PC-9 (cell line): ENCODE measurements around the gene MLC1. TPM values are rescaled to one million over a fixed set of nuclear protein-coding genes. Genes with fewer than 3 reads are reported as not detected.

ENCODE experiments used
- BruUV-seq: library from RNA; stranded (reverse); fragments of 400-500 nt; replicated peaks from 2 replicates; lab custom pipeline; 2021; lab: Mats Ljungman, UMichigan
- CTCF ChIA-PET: fragments of 300-600 bp; sonication (Branson Sonifier 250); formaldehyde crosslinking; loops from one replicate; lab custom pipeline; 2022; ENCODE audit warnings: antibody characterized with exemption; lab: Charles Lee
- POLR2A ChIA-PET: fragments of 300-600 bp; sonication (Branson Sonifier 250); formaldehyde crosslinking; loops from one replicate; lab custom pipeline; 2022; ENCODE audit warnings: antibody characterized with exemption; ENCODE audit not compliant: unreplicated experiment; lab: Charles Lee
- DNase-seq, 2 experiments: peaks; one replicate each; pipeline versions ENCODE4 v3.0.0 to v3.0.0-alpha.2; 2015 to 2022; ENCODE audit warnings: mixed read lengths in 1 of 2
- H2AFZ ChIP-seq: fragments of 200-600 bp; sonication (generic); 2 replicates; pipeline ENCODE4 v1.8.1; 2017; ENCODE audit warnings: antibody characterized with exemption
- H3F3A ChIP-seq: fragments of 200-600 bp; sonication (generic); 2 replicates; pipeline ENCODE4 v1.8.1; 2017; ENCODE audit warnings: antibody characterized with exemption, mild to moderate bottlenecking, low read depth; ENCODE audit not compliant: insufficient read depth
- H3K27ac ChIP-seq: fragments of 200-600 bp; sonication (generic); 2 replicates; pipeline ENCODE4 v1.6.1; 2016; ENCODE audit warnings: mixed run types
- H3K27me3 ChIP-seq: fragments of 200-600 bp; sonication (generic); 2 replicates; pipeline ENCODE4 v1.6.1; 2016; ENCODE audit warnings: low read depth, mixed run types; ENCODE audit not compliant: insufficient read depth
- H3K36me3 ChIP-seq: fragments of 200-600 bp; sonication (generic); 2 replicates; pipeline ENCODE4 v1.6.1; 2016; ENCODE audit warnings: low read depth, mixed run types
- H3K4me1 ChIP-seq: fragments of 200-600 bp; sonication (generic); replicated peaks from 2 replicates; pipeline ENCODE4 v1.6.1; 2016; ENCODE audit warnings: mixed run types; ENCODE audit not compliant: insufficient read depth
- H3K4me2 ChIP-seq: fragments of 200-600 bp; sonication (generic); 2 replicates; pipeline ENCODE4 v1.6.1; 2017; ENCODE audit warnings: mixed run types
- H3K4me3 ChIP-seq: fragments of 200-600 bp; sonication (generic); 2 replicates; pipeline ENCODE4 v1.6.1; 2016; ENCODE audit warnings: mixed run types
- H3K79me2 ChIP-seq: fragments of 200-600 bp; sonication (generic); 2 replicates; pipeline ENCODE4 v1.6.1; 2017; ENCODE audit warnings: low read depth, mixed run types
- H3K9me2 ChIP-seq: fragments of 200-600 bp; sonication (generic); 2 replicates; pipeline ENCODE4 v1.8.1; 2017; ENCODE audit warnings: mild to moderate bottlenecking; ENCODE audit not compliant: insufficient read depth
- H3K9me3 ChIP-seq: fragments of 200-600 bp; sonication (generic); 2 replicates; pipeline ENCODE4 v1.8.1; 2016; ENCODE audit warnings: low read depth; ENCODE audit not compliant: insufficient read depth
- H4K20me1 ChIP-seq: fragments of 200-600 bp; sonication (generic); 2 replicates; pipeline ENCODE4 v1.8.1; 2017; ENCODE audit not compliant: insufficient read depth
- CTCF ChIP-seq: fragments of 200-600 bp; sonication (generic); conservative IDR thresholded peaks from 2 replicates; pipeline ENCODE4 v1.6.1; 2017; ENCODE audit warnings: mixed run types, antibody characterized with exemption, mild to moderate bottlenecking, moderate library complexity
- EZH2 ChIP-seq: fragments of 200-600 bp; sonication (generic); IDR thresholded peaks from 2 replicates; pipeline ENCODE4 v1.8.0; 2017; ENCODE audit warnings: antibody characterized with exemption, low read depth
- intact Hi-C: fragments of 100-400 bp; cut with micrococcal nuclease; formaldehyde crosslinking; loops from one replicate; pipeline ENCODE4 v1.10.0; 2022; ENCODE audit not compliant: unreplicated experiment
- total RNA-seq: library from RNA; stranded (reverse); gene quantifications from 2 replicates; pipeline ENCODE4 v1.2.3, GENCODE V29; 2021

The MLC1 gene
- total RNA-seq, 1 experiment from 2014 or later, result not detected

- no peak overlapping the region for H3K4me2 ChIP-seq
- no peak for TF ChIP-seq CTCF
- no peaks in the 10 kb centered on the region for H3K79me2 ChIP-seq
- no TSS peak for BruUV-seq
- H3K4me3 ChIP-seq, result no peak overlapping the region
- intact Hi-C loops, result no loop called here
- CTCF ChIA-PET, result no interaction called here
- H3K27ac ChIP-seq, result no peak overlapping the region
- H3K9me3 ChIP-seq, result no peaks in the 10 kb centered on the region
- DNase-seq, result no peak
- POLR2A ChIA-PET, result no interaction called here
- H3K4me1 ChIP-seq, result no peaks in the 10 kb centered on the region
- no peak overlapping the region for H2AFZ ChIP-seq
- H3F3A ChIP-seq, result no peaks in the 10 kb centered on the region
- H3K36me3 ChIP-seq, result no peaks in the 10 kb centered on the region
- no peaks in the 10 kb centered on the region for H3K9me2 ChIP-seq
- H3K27me3 ChIP-seq, result peaks cover 72% of the 10 kb centered on the region
- no peaks in the 10 kb centered on the region; the same call in 1 of the 2 replicates for H4K20me1 ChIP-seq
Observed at GRCh38 chr22:50020606-50021005, 64.6 kb downstream of the MLC1 start.

DNA sequence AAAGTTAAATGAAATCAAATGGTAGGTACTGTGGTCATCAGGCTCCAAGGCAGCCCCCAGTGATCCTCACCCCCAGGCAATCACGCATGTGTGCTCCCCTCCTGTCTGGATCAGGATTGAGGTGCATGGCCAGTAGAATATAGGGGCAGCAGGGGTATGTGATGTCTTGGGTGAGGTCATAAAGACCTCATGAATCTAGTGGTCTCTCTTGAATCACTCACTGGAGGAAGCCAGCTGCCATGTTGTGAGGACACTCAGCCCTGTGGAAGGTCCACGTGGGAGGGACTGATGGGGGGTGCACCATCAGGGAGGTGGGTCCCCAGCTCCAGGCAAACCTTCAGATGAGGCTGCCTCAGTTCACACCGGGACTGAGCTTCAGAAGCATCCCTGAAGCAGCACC, 65.9 kb downstream of the MLC1 start:
- intact Hi-C loops, result no loop called here
- TF ChIP-seq EZH2 (no peak), CTCF (no peak)
- CTCF ChIA-PET, result no interaction called here
- Histone ChIP-seq H3K4me3 (no peak overlapping the region), H3K27ac (no peak overlapping the region), H3K79me2 (no peaks in the 10 kb centered on the region), H3K9me2 (no peaks in the 10 kb centered on the region), H3K36me3 (no peaks in the 10 kb centered on the region), H4K20me1 (no peaks in the 10 kb centered on the region; the same call in 1 of the 2 replicates), H3K4me1 (no peaks in the 10 kb centered on the region), H3K27me3 (peaks cover 59% of the 10 kb centered on the region), H3F3A (no peaks in the 10 kb centered on the region), H3K4me2 (no peak overlapping the region), H3K9me3 (no peaks in the 10 kb centered on the region), H2AFZ (no peak overlapping the region)
- no TSS peak for BruUV-seq
- POLR2A ChIA-PET, result no interaction called here
- DNase-seq, result no peak

DNA sequence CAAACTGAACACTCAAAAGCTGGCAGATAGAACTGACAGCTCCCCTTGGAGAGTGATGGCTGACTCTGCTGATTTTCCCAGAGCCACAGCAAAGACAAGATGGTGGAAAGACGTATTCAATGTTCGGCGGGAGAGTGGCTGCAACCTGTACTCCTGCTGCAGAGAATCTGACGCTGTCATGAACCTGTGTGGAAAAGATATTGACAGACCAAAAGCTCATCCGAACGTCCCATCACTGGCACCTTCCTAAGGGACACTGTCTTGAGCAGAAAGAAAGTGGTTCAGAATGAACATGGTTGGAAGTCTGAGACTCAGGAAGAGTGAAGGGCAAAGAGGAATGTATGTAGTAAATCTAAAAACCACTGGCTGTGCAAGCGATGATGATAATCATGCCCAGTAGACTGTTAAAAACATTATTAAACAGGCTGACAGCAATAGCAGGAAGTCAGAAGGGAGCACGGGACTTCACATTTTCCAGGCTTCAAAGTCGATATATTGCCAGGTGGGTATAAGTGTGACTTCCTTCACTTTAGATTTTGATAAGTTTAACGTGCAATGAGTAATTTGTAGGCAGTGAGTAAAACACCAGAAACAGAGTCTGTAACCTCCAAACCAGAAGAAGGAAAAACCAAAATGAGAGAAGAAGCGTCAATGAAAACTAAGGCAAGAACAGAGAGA, 66.5 kb downstream of the MLC1 start:
- no peaks in the 10 kb centered on the region for H3F3A ChIP-seq
- no peak overlapping the region for H2AFZ ChIP-seq
- no peaks in the 10 kb centered on the region for H3K36me3 ChIP-seq
- no peak overlapping the region for H3K27ac ChIP-seq
- no TSS peak for BruUV-seq
- TF ChIP-seq EZH2, result no peak
- TF ChIP-seq CTCF, result no peak
- CTCF ChIA-PET, result interaction anchor here (0.7 kb wide), 1 partner anchor 392 kb away, joined by 3 read pairs; no protein-coding TSS in a partner anchor
- no peaks in the 10 kb centered on the region for H3K9me2 ChIP-seq
- H3K79me2 ChIP-seq, result no peaks in the 10 kb centered on the region
- peaks cover 53% of the 10 kb centered on the region for H3K27me3 ChIP-seq
- H3K4me3 ChIP-seq, result no peak overlapping the region
- POLR2A ChIA-PET, result no interaction called here
- intact Hi-C loops, result no loop called here
- H3K4me2 ChIP-seq, result no peak overlapping the region
- H4K20me1 ChIP-seq, result no peaks in the 10 kb centered on the region; the same call in 1 of the 2 replicates
- no peak for DNase-seq
- no peaks in the 10 kb centered on the region for H3K4me1 ChIP-seq
- no peaks in the 10 kb centered on the region for H3K9me3 ChIP-seq
